Ascending aorta (tissue), 2 donors: ENCODE results near the gene TMEM184C. TPM values are rescaled to one million over a fixed set of nuclear protein-coding genes. Genes with fewer than 3 reads are reported as not detected.

Experiments
- DNase-seq, 2 donors: peaks; one replicate each; pipeline ENCODE4 v3.0.0-alpha.2; 2019; ENCODE audit warnings: low spot score in 2 of 2
- H3K27ac ChIP-seq, 2 donors: fragments of 200-600 bp; sonication (generic); one replicate each; pipeline ENCODE4 v1.5.1; 2016 to 2017; ENCODE audit warnings: mild to moderate bottlenecking in 1 of 2
- H3K27me3 ChIP-seq: fragments of 200-600 bp; sonication (generic); one replicate; pipeline ENCODE4 v1.5.1; 2017
- H3K36me3 ChIP-seq, 2 donors: fragments of 200-600 bp; sonication (generic); one replicate each; pipeline ENCODE4 v1.5.1; 2016
- H3K4me1 ChIP-seq, 2 donors: fragments of 200-600 bp; sonication (generic); one replicate each; pipeline ENCODE4 v1.5.1; 2016 to 2017; ENCODE audit warnings: mild to moderate bottlenecking in 1 of 2
- H3K4me3 ChIP-seq, 2 donors: fragments of 200-600 bp; sonication (generic); one replicate each; pipeline ENCODE4 v1.5.1; 2016 to 2017; ENCODE audit warnings: mild to moderate bottlenecking in 1 of 2
- H3K9me3 ChIP-seq, 2 donors: fragments of 200-600 bp; sonication (generic); one replicate each; pipeline ENCODE4 v1.5.1; 2016
- intact Hi-C: fragments of 100-400 bp; cut with DNase I; formaldehyde crosslinking; loops from one replicate; pipeline ENCODE4 v1.15.1; 2023
- total RNA-seq: library from RNA; depleted of rRNA; stranded (reverse); fragments of >200 nt; gene quantifications from one replicate; pipeline ENCODE4 v1.1.0, GENCODE V29; 2016
- TF ChIP-seq, protein P1 (sequence below), 3 experiments: fragments of 200-600 bp in 2 of 3; fragments of 450-650 bp in 1 of 3; sonication (generic) in 2 of 3; IDR thresholded peaks; one replicate each; pipeline ENCODE4 v1.5.1; 2016 to 2019; ENCODE audit warnings: antibody characterized with exemption in 3 of 3, mild to moderate bottlenecking in 1 of 3, moderate library complexity in 1 of 3

TMEM184C gene
- total RNA-seq, 1 donor from 2014 or later, result 14.2 TPM

DNA sequence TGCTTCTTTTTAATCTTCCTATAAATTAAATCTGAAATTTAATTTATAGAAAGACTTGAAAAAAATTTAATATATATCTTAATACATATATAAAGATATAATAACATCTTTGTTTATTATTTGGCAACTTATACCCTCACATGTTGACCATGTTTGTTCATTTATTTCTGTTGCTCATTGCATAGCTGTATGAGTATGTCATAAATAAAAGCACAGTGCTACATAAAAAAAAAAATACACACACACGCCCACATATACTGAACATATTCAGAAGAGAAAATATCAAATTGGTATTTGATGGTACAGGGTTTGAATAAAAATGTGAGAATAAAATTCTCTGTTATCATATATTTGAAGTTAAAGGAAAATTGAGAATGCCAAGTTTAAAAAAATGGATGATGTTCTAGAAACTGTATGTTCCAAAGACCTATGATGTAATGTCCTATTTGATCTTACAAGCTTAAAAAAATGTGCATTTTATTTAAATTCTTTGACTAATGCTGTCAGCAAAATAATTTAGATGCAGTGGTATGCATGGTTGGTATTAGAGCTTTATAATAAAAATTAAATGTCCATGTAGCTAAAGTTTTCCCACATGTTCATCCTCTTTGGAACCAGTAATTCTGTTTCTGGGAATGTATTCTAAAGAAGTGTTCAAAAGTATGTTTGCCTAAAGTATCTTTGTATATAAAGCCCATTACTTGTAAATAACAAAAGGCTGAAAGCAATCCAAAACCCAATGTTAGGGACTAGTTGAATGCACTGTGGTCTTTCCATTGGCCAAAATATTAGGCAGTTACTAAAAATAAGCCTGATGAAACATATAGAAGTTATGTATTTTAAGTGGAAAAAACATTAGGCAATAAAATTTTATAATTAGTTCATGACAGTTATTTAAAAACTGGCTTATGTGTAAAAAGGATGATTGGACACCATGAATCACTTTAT lies 12.9 kb downstream of the TMEM184C start:
- Histone ChIP-seq H3K27me3 (no peaks in the 10 kb centered on the region), H3K36me3 (peaks cover 53 to 83% of the 10 kb centered on the region in 2 donors), H3K4me1 (no peaks in the 10 kb centered on the region), H3K27ac (no peak overlapping the region), H3K9me3 (no peaks in the 10 kb centered on the region), H3K4me3 (no peak overlapping the region)
- no peak for DNase-seq
- intact Hi-C loops, result no loop called here
- TF ChIP-seq, protein P1, sequence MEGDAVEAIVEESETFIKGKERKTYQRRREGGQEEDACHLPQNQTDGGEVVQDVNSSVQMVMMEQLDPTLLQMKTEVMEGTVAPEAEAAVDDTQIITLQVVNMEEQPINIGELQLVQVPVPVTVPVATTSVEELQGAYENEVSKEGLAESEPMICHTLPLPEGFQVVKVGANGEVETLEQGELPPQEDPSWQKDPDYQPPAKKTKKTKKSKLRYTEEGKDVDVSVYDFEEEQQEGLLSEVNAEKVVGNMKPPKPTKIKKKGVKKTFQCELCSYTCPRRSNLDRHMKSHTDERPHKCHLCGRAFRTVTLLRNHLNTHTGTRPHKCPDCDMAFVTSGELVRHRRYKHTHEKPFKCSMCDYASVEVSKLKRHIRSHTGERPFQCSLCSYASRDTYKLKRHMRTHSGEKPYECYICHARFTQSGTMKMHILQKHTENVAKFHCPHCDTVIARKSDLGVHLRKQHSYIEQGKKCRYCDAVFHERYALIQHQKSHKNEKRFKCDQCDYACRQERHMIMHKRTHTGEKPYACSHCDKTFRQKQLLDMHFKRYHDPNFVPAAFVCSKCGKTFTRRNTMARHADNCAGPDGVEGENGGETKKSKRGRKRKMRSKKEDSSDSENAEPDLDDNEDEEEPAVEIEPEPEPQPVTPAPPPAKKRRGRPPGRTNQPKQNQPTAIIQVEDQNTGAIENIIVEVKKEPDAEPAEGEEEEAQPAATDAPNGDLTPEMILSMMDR (IDR thresholded peaks at IDR 0.05), result no peak

DNA sequence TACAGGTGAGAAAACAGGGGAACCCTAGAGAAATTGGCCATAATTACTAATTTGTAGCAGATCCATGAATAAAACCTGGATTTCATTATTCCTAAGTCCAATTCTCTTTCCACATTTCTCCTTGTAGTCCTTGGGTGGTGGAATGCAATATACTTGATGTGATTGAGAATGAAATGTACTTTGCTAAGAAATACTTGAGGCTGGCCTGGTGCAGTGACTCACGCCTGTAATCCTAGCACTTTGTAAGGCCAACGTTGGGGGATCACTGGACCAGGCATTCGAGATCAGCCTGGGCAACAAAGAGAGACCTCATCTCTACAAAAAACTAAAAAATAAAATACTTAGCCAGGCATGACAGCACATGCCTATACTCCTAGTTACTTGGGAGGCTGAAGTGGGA lies 15.9 kb downstream of the TMEM184C start:
- Histone ChIP-seq H3K27me3 (no peaks in the 10 kb centered on the region), H3K4me1 (no peaks in the 10 kb centered on the region), H3K4me3 (no peak overlapping the region), H3K9me3 (no peaks in the 10 kb centered on the region), H3K36me3 (peaks cover 40 to 82% of the 10 kb centered on the region in 2 donors), H3K27ac (no peak overlapping the region)
- DNase-seq, result no peak
- intact Hi-C loops, result no loop called here
- TF ChIP-seq, protein P1 (IDR thresholded peaks at IDR 0.05), result no peak

DNA sequence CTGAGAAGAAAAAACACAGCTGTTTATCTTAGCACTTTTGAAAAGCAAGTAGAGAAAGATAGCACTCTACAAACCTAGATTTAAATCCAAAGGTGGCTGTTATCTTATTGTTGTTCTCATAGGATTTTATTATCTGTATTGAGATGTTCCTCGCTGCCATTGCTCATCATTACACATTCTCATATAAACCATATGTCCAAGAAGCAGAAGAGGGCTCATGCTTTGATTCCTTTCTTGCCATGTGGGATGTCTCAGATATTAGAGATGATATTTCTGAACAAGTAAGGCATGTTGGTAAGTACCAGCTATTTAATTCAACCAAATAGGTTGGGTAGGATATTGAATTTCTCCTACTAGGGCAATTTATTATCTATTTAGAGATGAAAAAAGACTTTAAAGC lies 16.4 kb downstream of the TMEM184C start:
- H3K4me3 ChIP-seq, result no peak overlapping the region
- no peaks in the 10 kb centered on the region for H3K27me3 ChIP-seq
- no peak for DNase-seq
- no peak overlapping the region for H3K27ac ChIP-seq
- H3K9me3 ChIP-seq, result no peaks in the 10 kb centered on the region
- TF ChIP-seq, protein P1 (IDR thresholded peaks at IDR 0.05), result no peak
- H3K4me1 ChIP-seq, result no peaks in the 10 kb centered on the region
- H3K36me3 ChIP-seq, result peaks cover 34 to 77% of the 10 kb centered on the region in 2 donors
- intact Hi-C loops, result no loop called here

GRCh38 chr4:147635348-147635747 lies 18.2 kb downstream of the TMEM184C start:
- H3K27ac ChIP-seq, result no peak overlapping the region
- TF ChIP-seq, protein P1 (IDR thresholded peaks at IDR 0.05), result no peak
- H3K9me3 ChIP-seq, result no peaks in the 10 kb centered on the region

DNA sequence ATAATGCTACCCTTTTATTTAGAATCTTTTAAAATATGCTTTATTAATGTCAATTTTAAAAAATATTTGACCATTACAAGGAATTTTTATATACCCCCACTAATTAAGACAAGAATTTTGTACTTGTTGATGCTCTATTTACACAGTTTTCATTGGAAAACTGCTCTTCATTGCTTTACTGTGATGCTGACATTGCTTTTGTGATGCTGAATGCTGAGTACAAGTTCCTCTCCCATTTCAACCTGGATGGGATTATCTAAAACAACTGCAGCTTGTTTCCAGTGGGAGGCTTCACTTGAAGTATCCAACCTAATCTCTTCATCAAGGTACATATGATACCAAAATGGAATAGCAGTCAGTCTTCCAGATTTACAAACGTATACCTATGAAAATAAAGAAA lies 21.2 kb downstream of the TMEM184C start:
- Histone ChIP-seq H3K27me3 (no peaks in the 10 kb centered on the region), H3K4me1 (no peaks in the 10 kb centered on the region), H3K9me3 (no peaks in the 10 kb centered on the region), H3K36me3 (peaks cover 28 to 56% of the 10 kb centered on the region in 2 donors), H3K4me3 (no peak overlapping the region), H3K27ac (no peak overlapping the region)
- TF ChIP-seq, protein P1 (IDR thresholded peaks at IDR 0.05), result no peak
- intact Hi-C loops, result no loop called here
- DNase-seq, result no peak

More at GRCh38 chr4:147635348-147635747, 18.2 kb downstream of the TMEM184C start:
- Histone ChIP-seq H3K4me3 (no peak overlapping the region), H3K36me3 (peaks cover 29 to 68% of the 10 kb centered on the region in 2 donors), H3K27me3 (no peaks in the 10 kb centered on the region), H3K4me1 (no peaks in the 10 kb centered on the region)
- no peak for DNase-seq
- intact Hi-C loops, result no loop called here
